K562 (cell line): ENCODE measurements around the gene PDCD1. TPM values are rescaled to one million over a fixed set of nuclear protein-coding genes. Genes with fewer than 3 reads are reported as not detected.
"Not testable (repeated sequence)": the region's sequence is repeated elsewhere in the genome, so short reads cannot be mapped to it uniquely, and the experiment has no call there.

ENCODE experiments used
- ATAC-seq: fragments of 200-7000 bp; cut with Tn5 transposase; 3 replicates; pipeline ENCODE4 v1.9.1; 2020; ENCODE audit warnings: moderate library complexity
- BruUV-seq: library from RNA; stranded (reverse); fragments of 400-500 nt; replicated peaks from 2 replicates; lab custom pipeline; 2021; lab: Mats Ljungman, UMichigan
- CTCF ChIA-PET: fragments of 300-600 bp; formaldehyde crosslinking; extraction: SDS; loops from one replicate; lab custom pipeline; 2021; ENCODE audit warnings: low intra/inter-chr PET ratio; lab: Yijun Ruan, JAX
- POLR2A ChIA-PET: fragments of 300-600, 350-650 bp; sonication (Branson Sonifier 250); formaldehyde crosslinking; extraction: SDS; loops from one replicate; lab custom pipeline; 2021; ENCODE audit warnings: antibody characterized with exemption, inconsistent platforms; lab: Yijun Ruan, JAX
- DNase-seq, 4 experiments: peaks; one replicate each; pipeline versions ENCODE4 v3.0.0 to v3.0.0-alpha.2; 2011 to 2018; ENCODE audit warnings: low spot score in 3 of 4, mixed read lengths in 3 of 4; ENCODE audit errors: extremely low read depth in 1 of 4
- FAIRE-seq: peaks from 2 replicates; lab custom pipeline; 2011; peaks lifted over from hg19 to GRCh38; lab: Jason Lieb, UNC
- H2AFZ ChIP-seq: 2 replicates; pipeline ENCODE4 v1.6.0; 2011; ENCODE audit warnings: low read depth, low read length, control low read depth, inconsistent platforms
- H3K27ac ChIP-seq: fragments of 200-600 bp; 3 replicates; pipeline ENCODE4 v1.8.0; 2011; ENCODE audit warnings: low read depth, mild to moderate bottlenecking, control low read depth, inconsistent platforms, low read length, moderate library complexity, mixed read lengths; ENCODE audit errors: extremely low read depth
- H3K27me3 ChIP-seq, 2 experiments: fragments of 300-600 bp in 1 of 2; 2 replicates in 1 of 2; 3 replicates in 1 of 2; pipeline versions ENCODE4 v1.6.0 to v1.8.0; 2011; ENCODE audit warnings: inconsistent platforms in 2 of 2, low read length in 2 of 2, mild to moderate bottlenecking in 1 of 2, mixed read lengths in 1 of 2, moderate library complexity in 1 of 2; ENCODE audit not compliant: control insufficient read depth in 2 of 2, insufficient read depth in 2 of 2
- H3K36me3 ChIP-seq: fragments of 300-600 bp; 3 replicates; pipeline ENCODE4 v1.8.0; 2011; ENCODE audit warnings: mild to moderate bottlenecking, low read length, inconsistent platforms; ENCODE audit not compliant: control insufficient read depth, insufficient read depth
- H3K4me1 ChIP-seq, 2 experiments: fragments of 200-600 bp in 1 of 2; replicated peaks in 1 of 2; 2 replicates in 1 of 2; 3 replicates in 1 of 2; pipeline versions ENCODE4 v1.5.1 to v1.8.0; 2011; ENCODE audit warnings: inconsistent platforms in 2 of 2, low read length in 2 of 2, mild to moderate bottlenecking in 1 of 2, mixed read lengths in 1 of 2, moderate library complexity in 1 of 2; ENCODE audit not compliant: control insufficient read depth in 2 of 2, insufficient read depth in 2 of 2
- H3K4me2 ChIP-seq: 2 replicates; pipeline ENCODE4 v1.6.1; 2011; ENCODE audit warnings: low read length, control low read depth, inconsistent platforms, mixed read lengths; ENCODE audit not compliant: insufficient read depth
- H3K4me3 ChIP-seq: fragments of 200-600 bp; sonication (generic), shearing (Covaris generic); 2 replicates; pipeline ENCODE4 v1.5.1; 2016; ENCODE audit warnings: control low read depth, inconsistent platforms
- H3K79me2 ChIP-seq: fragments of 200-600 bp; 3 replicates; pipeline ENCODE4 v1.8.0; 2011; ENCODE audit warnings: low read length, inconsistent platforms; ENCODE audit not compliant: control insufficient read depth, insufficient read depth
- H3K9ac ChIP-seq, 2 experiments: 2 replicates each; pipeline versions ENCODE4 v1.6.0 to v1.6.1; 2011; ENCODE audit warnings: low read depth in 2 of 2, low read length in 2 of 2, control low read depth in 1 of 2, inconsistent platforms in 1 of 2, mild to moderate bottlenecking in 1 of 2, mixed read lengths in 1 of 2; ENCODE audit not compliant: insufficient read depth in 1 of 2
- H3K9me1 ChIP-seq: one replicate; pipeline ENCODE4 v1.6.0; 2011; ENCODE audit warnings: inconsistent platforms, mild to moderate bottlenecking, low read length, moderate library complexity; ENCODE audit not compliant: control insufficient read depth, insufficient read depth
- H3K9me3 ChIP-seq: replicated peaks from 2 replicates; pipeline ENCODE4 v1.5.1; 2011; ENCODE audit warnings: low read depth, low read length, inconsistent platforms; ENCODE audit not compliant: control insufficient read depth, insufficient read depth
- H4K20me1 ChIP-seq: replicated peaks from 2 replicates; pipeline ENCODE4 v1.6.1; 2011; ENCODE audit warnings: low read length, inconsistent platforms, mixed read lengths; ENCODE audit not compliant: control insufficient read depth, insufficient read depth
- C11orf30 ChIP-seq: fragments of 450-650 bp; IDR thresholded peaks from 2 replicates; pipeline ENCODE4 v1.6.1; 2016; ENCODE audit warnings: low read depth, mild to moderate bottlenecking
- CBFA2T3 ChIP-seq: fragments of 450-650 bp; IDR thresholded peaks from 2 replicates; pipeline ENCODE4 v1.6.1; 2017
- NRF1 ChIP-seq, 2 experiments: fragments of 450-650 bp; IDR thresholded peaks in 1 of 2; conservative IDR thresholded peaks in 1 of 2; 2 replicates each; pipeline ENCODE4 v1.6.1; 2014; ENCODE audit warnings: mild to moderate bottlenecking in 2 of 2
- PHF8 ChIP-seq: fragments of 200-600 bp; sonication (generic); IDR thresholded peaks from 2 replicates; pipeline ENCODE4 v1.6.1; 2012; ENCODE audit warnings: mixed run types, mild to moderate bottlenecking, inconsistent platforms, low read length, moderate library complexity, borderline replicate concordance
- RBBP5 ChIP-seq: fragments of 200-600 bp; sonication (generic); IDR thresholded peaks from 2 replicates; pipeline ENCODE4 v1.6.1; 2012; ENCODE audit warnings: borderline replicate concordance, mild to moderate bottlenecking, low read length, control low read depth, inconsistent platforms; ENCODE audit not compliant: insufficient read depth, poor library complexity, severe bottlenecking
- SMARCB1 ChIP-seq: IDR thresholded peaks from 2 replicates; pipeline ENCODE4 v1.6.1; 2011; ENCODE audit warnings: improper control_type of control experiment, low read depth; ENCODE audit not compliant: insufficient read length
- WGBS: fragments of 100-300 bp; shearing (Covaris generic); methylation state at CpG from one replicate; pipeline ENCODE4 v1.1.6; 2016; ENCODE audit warnings: low coverage, mixed read lengths; ENCODE audit not compliant: insufficient coverage; ENCODE audit errors: missing lambda C conversion rate; 5-methylcytosine and 5-hydroxymethylcytosine counted together
- in situ Hi-C: fragments of 300-500 bp; cut with MboI; formaldehyde crosslinking; loops from 4 replicates; pipeline ENCODE4 v1.15.0; 2018; ENCODE audit warnings: inconsistent platforms, mixed read lengths
- intact Hi-C: fragments of 100-400 bp; cut with micrococcal nuclease; formaldehyde crosslinking; loops from 2 replicates; pipeline ENCODE4 v1.14.2; 2022
- polyA plus RNA-seq, 8 experiments: library from polyadenylated mRNA; depleted of rRNA in 4 of 8; stranded (reverse) in 5 of 8; unstranded in 3 of 8; fragments of >200 nt; fragmentation: Nextera tagmentation in 2 of 8; fragmentation: Illumina TruSeq in 1 of 8; extraction: Ambion mirVana in 2 of 8; extraction: Trizol in 1 of 8; gene quantifications; 2 replicates each; pipeline versions ENCODE4 v1.2.1 to v1.2.3, GENCODE V29; 2011 to 2014; ENCODE audit warnings: inconsistent platforms in 1 of 8, missing spikeins in 1 of 8
- total RNA-seq, 7 experiments: library from RNA; depleted of rRNA in 6 of 7; stranded (reverse); fragments of >200 nt in 6 of 7; fragmentation: Illumina TruSeq in 2 of 7; extraction: Trizol in 2 of 7; gene quantifications; 2 replicates each; pipeline versions ENCODE4 v1.2.1 to v1.2.3, GENCODE V29; 2011 to 2021; ENCODE audit warnings: low replicate concordance in 1 of 7

PDCD1 gene
- total and polyA plus RNA-seq, 9 of the 15 experiments (the other 6 are each of a cell fraction or from before 2014, with no cell fraction given) = 0.15 to 2.5 (median 1.0) TPM; not detected in 2

GRCh38 chr2:241834527-241835210 lies 24.0 kb downstream of the PDCD1 start:
- ChIA-PET POLR2A (interaction anchor here (0.7 kb wide), 1 partner anchor 128 kb away, joined by 3 read pairs; no protein-coding TSS in a partner anchor), CTCF (no interaction called here)
- DNase-seq (no peak), ATAC-seq (no peak), FAIRE-seq (no peak)
- intact Hi-C loops (no loop called here), in situ Hi-C loops (no loop called here)
- TF ChIP-seq CBFA2T3 (peak; percentile 17; the same call in 1 of the 2 replicates), SMARCB1 (no peak)
- Histone ChIP-seq H3K4me1 (peaks cover 6 to 9% of the 10 kb centered on the region in 2 experiments; a peak in 3 of 5 replicates), H3K36me3 (no peaks in the 10 kb centered on the region), H3K79me2 (no peaks in the 10 kb centered on the region), H3K4me2 (peak overlapping the region; percentile 59; the same call in 1 of the 2 replicates), H3K4me3 (no peak overlapping the region), H2AFZ (peak overlapping the region; percentile 54; the same call in 1 of the 2 replicates), H3K9me3 (no peaks in the 10 kb centered on the region), H3K9ac (peak overlapping the region; percentile 2 to 6; a peak in 1 of 4 replicates), H3K27ac (no peak overlapping the region; the same call in 2 of the 3 replicates), H3K9me1 (no peaks in the 10 kb centered on the region), H3K27me3 (no peaks in the 10 kb centered on the region), H4K20me1 (no peaks in the 10 kb centered on the region)
- BruUV-seq = no TSS peak
- WGBS = 35% methylated on average over 10 of the region's 10 CpGs

- H3K27me3 ChIP-seq, H3K9me1 ChIP-seq, H3K4me3 ChIP-seq, H3K9me3 ChIP-seq, CTCF ChIA-PET, POLR2A ChIA-PET, H4K20me1 ChIP-seq, H3K4me1 ChIP-seq, intact Hi-C loops, H3K27ac ChIP-seq, DNase-seq, H3K36me3 ChIP-seq, BruUV-seq, in situ Hi-C loops, H3K79me2 ChIP-seq: not testable (repeated sequence)
- H2AFZ ChIP-seq = peak overlapping the region; percentile 54
- ATAC-seq = peak; percentile 69
- peak overlapping the region; percentile 59 for H3K4me2 ChIP-seq
- peak; percentile 40 for FAIRE-seq
- WGBS = 21% methylated on average over 14 of the region's 28 CpGs
- peak; percentile 29 to 50; a peak in 3 of 4 replicates for TF ChIP-seq NRF1 (conservative IDR thresholded peaks at IDR 0.05 in 1 of 2, IDR thresholded peaks at IDR 0.05 in 1 of 2)
- TF ChIP-seq C11orf30 = peak; percentile 37
- TF ChIP-seq PHF8 = 0 out of 2 replicates have a peak, but pooled peaks have one; percentile 9
- peak; percentile 24 for TF ChIP-seq RBBP5
- peak overlapping the region; percentile 2 to 17; a peak in 2 of 4 replicates for H3K9ac ChIP-seq
These were observed 24.8 kb downstream of the PDCD1 start for GRCh38 chr2:241833756-241834526.
